NAMALWA (cell line): ENCODE data around the gene VDR.
A peak's percentile ranks its signal among the peaks of the same experiment; 100 is the strongest.
"Not testable (repeated sequence)": the region's sequence is repeated elsewhere in the genome, so short reads cannot be mapped to it uniquely, and the experiment has no call there.

ENCODE experiments used
- DNase-seq: peaks from one replicate; pipeline ENCODE4 v3.0.0-alpha.2; 2015; ENCODE audit warnings: low spot score

VDR gene

GRCh38 chr12:47812797-47813510 lies 91.8 kb downstream of the VDR start:
- peak; percentile 91 for DNase-seq

GRCh38 chr12:47811581-47812484 lies 93.0 kb downstream of the VDR start:
- peak; percentile 36 for DNase-seq

- DNase-seq: no peak
These were observed 93.8 kb downstream of the VDR start for GRCh38 chr12:47811072-47811396.

- not testable (repeated sequence) for DNase-seq
These were observed 95.3 kb downstream of the VDR start for GRCh38 chr12:47809518-47809917.

GRCh38 chr12:47808574-47809365 lies 96.0 kb downstream of the VDR start:
- DNase-seq: peak; percentile 74

GRCh38 chr12:47808050-47808449 lies 96.7 kb downstream of the VDR start:
- DNase-seq: peak; percentile 76

- DNase-seq: no peak
These were observed 97.5 kb downstream of the VDR start for GRCh38 chr12:47807338-47807737.

GRCh38 chr12:47805417-47805816 lies 99.4 kb downstream of the VDR start:
- DNase-seq: no peak

- DNase-seq: no peak
These were observed 100.6 kb downstream of the VDR start for GRCh38 chr12:47804171-47804570.

- DNase-seq: no peak
These were observed 101.5 kb downstream of the VDR start for GRCh38 chr12:47803191-47803875.

GRCh38 chr12:47802312-47802711 lies 102.5 kb downstream of the VDR start:
- peak; percentile 42 for DNase-seq

GRCh38 chr12:47801904-47802246 lies 102.9 kb downstream of the VDR start:
- no peak for DNase-seq

- no peak for DNase-seq
These were observed 103.5 kb downstream of the VDR start for GRCh38 chr12:47801170-47801903.

GRCh38 chr12:47800582-47800981 lies 104.2 kb downstream of the VDR start:
- DNase-seq: no peak

- no peak for DNase-seq
These were observed 105.3 kb downstream of the VDR start for GRCh38 chr12:47799357-47799955.

- DNase-seq: no peak
These were observed 106.3 kb downstream of the VDR start for GRCh38 chr12:47798382-47798948.

- DNase-seq: peak; percentile 65
These were observed 107.4 kb downstream of the VDR start for GRCh38 chr12:47797441-47797840.

GRCh38 chr12:47795814-47796411 lies 108.9 kb downstream of the VDR start:
- DNase-seq: no peak

GRCh38 chr12:47795121-47795813 lies 109.5 kb downstream of the VDR start:
- DNase-seq: no peak

GRCh38 chr12:47794679-47795078 lies 110.1 kb downstream of the VDR start:
- no peak for DNase-seq
